ENCODE results near the gene ZNF446.
"Not testable (repeated sequence)": the region's sequence is repeated elsewhere in the genome, so short reads cannot be mapped to it uniquely, and the experiment has no call there.

ZNF446 gene

DNA sequence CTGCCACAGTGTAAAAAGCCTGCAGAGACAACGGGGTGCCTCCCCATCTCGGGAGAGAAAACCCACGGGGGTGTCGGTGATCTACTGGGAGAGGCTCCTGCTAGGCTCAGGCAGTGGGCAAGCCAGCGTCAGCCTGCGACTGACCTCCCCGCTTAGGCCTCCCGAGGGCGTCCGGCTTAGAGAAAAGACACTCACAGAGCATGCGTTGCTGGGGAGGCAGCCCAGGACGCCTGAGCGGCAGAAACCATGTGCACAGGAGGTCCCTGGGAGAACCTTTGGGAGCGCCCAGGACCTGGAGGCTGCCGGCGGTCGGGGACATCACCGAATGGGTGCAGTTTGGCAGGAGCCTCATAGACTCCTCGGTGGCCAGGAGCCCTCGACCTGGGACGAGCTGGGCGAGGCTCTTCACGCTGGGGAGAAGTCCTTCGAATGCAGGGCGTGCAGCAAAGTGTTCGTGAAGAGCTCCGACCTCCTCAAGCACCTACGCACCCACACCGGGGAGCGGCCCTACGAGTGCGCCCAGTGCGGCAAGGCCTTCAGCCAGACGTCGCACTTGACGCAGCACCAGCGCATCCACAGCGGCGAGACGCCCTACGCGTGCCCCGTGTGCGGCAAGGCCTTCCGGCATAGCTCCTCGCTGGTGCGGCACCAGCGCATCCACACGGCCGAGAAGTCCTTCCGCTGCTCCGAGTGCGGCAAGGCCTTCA is 5.2 kb upstream of the ZNF446 start:
- DNase-seq = not testable (repeated sequence)

DNA sequence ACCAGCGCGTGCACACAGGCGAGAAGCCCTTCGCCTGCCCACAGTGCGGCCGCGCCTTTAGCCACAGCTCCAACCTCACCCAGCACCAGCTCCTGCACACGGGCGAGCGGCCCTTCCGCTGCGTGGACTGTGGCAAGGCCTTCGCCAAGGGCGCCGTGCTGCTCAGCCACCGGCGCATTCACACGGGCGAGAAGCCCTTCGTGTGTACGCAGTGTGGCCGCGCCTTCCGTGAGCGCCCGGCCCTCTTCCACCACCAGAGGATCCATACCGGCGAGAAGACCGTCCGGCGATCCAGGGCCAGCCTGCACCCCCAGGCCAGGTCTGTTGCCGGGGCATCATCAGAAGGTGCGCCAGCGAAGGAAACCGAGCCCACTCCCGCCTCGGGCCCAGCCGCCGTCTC is 4.4 kb upstream of the ZNF446 start:
- no peak for DNase-seq

DNA sequence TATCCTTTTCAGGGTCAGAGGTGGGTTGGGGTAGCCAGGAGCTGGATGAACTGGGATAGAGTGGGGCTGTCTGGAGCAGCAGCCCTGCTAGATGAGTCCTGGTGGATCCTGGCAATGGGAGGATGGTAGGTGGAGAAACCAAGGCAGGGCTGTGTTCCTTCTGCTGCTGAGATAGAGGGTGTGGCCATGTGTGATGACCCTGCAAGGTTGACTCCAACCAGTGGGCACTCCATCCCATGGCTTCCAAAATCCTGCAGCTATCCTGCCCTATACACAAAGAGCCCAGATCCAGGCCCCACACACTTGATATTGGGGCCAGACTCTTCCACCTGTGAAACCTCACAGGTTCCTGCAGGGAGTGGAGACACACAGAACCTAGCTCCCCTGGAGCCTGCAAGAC is 2.4 kb upstream of the ZNF446 start:
- DNase-seq = no peak

DNA sequence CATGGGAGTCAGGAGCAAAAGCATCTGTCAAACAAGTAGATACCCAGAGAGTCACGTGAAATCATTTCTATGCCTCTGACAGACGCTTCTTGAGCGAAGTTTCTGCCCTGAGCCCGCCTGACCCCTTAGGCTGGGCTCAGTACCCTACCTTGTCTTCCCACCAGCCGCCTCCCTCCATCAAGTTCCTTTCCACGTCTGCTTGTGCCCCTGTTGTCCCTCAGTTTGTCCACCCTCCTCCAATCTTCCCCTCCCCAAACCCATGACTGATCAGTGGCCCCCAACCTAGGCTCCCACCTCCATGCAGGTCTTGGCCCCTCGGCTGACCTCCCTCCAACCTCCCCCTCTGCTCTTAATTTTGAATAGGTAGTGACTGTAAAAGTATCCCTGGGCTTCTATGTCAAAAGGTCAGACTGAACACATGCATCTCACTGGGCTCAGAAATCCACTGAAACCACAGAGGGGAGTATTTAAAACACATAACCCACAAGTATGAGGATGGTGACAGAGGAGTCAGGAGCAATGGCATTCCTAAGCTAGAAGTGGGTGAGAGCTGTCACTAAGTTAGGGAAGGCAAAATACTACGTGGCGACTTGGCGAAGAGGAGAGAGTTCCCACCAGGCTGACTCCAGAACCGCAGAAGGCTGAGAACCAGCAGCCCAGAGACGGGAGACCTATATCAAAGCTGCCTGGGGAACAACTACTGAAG is 1.7 kb upstream of the ZNF446 start:
- DNase-seq = no peak

DNA sequence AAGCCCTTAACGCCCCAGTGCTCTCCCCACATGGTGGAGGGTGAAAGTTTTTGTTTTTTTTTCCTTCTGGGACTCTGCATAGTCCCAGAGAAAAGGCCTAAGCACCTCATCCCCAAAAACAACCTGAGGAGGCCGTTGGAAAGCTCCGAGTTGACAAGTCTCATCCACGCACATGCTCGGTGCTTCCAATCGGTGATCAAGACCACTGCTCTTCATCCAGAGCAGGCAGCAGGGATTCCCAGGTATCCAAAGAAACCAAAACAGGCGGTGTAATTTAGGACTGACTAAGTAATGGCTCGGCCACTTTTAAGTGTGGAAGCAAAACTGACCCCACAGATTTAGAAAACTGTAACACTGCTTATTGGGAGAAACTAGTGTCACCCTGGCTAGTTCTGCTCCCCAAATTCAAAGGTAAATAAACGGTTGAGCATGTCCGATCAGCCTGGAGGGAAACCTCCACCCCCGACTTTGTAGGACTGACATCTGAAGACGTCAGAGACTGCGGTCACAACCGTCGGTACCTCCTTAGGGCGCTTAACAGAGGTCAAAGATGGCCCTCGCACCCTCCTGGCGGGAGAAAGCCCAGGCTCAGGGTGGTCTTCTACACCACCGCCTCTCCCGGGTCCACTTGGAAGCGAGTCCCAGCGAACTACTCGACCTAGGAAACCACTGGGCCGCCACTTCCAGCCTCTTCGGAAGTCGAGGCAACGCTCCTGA is 997 bp upstream of the ZNF446 start:
- no peak for DNase-seq

DNA sequence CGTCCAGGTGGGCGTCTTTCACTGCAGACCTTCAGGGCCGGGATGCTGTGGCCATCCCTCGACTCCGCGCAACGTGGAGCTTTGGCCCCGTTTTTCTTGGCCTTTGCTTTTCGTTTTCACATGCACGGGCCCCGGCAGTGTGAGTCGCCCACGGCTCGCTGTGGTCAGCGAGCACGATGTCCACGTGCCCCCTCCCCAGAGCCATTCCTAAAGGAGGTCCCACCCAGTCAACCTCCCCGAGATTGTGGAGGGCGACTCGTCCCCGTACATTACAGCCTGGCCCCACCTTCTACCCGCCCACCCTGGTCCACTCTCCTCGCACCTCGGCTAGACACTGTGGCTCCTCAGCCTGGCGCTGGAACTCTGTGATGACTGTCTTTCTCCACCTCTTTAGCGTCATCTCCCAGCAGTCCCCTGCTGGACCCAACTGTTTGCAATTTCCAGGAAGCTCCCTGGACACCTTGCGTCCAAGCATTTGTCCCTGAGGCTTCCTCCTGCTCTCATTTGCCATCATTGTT is 405 bp downstream of the ZNF446 start:
- no peak for DNase-seq

DNA sequence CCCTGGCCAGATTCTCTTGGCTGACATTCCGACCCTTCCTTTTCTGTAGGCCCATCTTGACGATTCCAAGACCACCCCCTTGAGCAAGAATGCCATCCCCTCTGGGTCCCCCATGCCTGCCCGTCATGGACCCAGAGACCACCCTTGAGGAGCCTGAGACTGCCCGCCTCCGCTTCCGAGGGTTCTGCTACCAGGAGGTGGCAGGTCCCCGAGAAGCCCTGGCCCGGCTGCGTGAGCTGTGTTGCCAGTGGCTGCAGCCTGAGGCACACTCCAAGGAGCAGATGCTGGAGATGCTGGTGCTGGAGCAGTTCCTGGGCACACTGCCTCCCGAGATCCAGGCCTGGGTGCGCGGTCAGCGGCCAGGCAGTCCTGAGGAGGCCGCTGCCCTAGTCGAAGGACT is 978 bp downstream of the ZNF446 start:
- DNase-seq = no peak

DNA sequence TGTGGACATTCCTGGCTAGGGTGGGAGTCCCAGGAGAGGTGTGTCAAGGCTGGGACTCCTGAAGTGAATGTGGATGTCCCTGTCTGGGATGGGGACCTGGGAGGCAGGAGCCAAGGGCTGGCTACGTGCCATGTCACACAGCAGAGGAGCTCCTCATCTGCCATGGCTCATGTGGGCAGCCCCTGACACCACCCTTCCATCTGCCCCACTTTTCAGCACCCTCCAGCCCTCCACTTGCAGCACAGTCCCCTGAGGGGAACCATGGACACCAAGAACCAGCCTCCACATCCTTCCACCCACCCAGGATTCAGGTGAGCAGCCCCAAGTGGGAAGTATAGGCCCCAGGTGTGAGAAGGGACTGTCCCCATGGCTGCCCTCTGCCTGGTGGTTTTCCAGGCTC is 1.7 kb downstream of the ZNF446 start:
- DNase-seq = no peak

DNA sequence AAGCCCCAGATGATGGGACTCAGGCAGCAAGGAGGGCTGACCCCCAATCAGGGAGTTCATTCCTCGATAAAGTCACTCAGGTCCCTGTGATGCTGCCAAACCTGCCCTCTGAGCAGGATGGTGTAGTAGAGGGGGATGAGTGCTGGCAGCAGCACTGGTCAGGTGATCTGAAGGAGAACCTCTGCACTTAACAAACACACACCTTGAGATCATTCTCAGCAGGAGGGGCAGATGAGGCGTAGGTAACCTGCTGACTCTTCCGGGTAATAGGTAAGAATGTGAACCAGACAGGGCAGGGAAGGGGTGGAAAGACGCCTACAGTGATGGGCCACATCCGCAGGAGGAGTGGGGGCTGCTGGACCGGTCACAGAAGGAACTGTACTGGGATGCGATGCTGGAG is 3.2 kb downstream of the ZNF446 start:
- DNase-seq = no peak

DNA sequence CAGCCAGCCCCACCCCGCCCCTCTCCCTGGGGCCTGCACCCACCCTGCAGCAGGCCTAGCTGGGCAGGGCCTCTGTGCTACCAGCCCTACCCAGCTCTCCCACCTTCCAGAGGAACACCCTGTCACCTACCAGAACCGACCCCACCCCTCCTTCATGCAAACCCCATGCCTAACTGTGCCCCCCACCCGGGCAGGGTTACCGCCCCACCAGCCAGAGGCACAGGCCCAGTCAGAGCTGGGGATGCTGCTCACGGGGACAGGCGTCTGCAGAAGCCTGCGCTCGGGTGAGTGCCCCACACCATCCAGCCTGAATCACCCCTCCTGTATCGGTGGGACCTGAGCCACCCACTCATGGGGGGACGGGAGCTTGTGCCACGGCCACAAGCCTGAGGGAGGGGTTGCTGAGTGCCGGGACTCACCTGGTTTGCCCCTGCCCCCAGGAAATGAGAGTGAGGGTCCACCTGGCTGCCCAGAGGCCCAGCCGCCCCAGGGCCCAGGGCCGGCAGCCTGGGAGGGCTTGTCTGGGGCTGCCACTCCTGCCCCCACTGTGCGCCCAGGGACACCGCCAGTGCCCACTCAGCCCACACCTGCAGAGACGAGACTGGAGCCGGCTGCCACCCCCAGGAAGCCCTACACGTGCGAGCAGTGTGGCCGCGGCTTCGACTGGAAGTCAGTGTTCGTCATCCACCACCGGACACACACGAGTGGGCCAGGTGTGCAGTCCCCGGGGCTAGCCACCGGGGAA is 3.8 kb downstream of the ZNF446 start:
- DNase-seq = no peak

DNA sequence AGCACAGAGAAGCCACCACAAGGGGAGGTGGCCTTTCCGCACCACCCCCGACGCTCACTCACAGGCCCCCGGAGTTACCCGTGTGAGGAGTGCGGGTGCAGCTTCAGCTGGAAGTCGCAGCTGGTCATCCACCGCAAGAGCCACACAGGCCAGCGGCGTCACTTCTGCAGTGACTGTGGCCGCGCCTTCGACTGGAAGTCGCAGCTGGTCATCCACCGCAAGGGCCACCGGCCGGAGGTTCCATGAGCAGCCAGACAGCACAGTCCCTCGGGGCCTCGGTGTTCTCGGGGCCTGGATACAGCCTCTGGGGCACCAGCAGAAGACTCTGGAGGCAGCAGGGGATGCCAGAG is 4.3 kb downstream of the ZNF446 start:
- no peak for DNase-seq

DNA sequence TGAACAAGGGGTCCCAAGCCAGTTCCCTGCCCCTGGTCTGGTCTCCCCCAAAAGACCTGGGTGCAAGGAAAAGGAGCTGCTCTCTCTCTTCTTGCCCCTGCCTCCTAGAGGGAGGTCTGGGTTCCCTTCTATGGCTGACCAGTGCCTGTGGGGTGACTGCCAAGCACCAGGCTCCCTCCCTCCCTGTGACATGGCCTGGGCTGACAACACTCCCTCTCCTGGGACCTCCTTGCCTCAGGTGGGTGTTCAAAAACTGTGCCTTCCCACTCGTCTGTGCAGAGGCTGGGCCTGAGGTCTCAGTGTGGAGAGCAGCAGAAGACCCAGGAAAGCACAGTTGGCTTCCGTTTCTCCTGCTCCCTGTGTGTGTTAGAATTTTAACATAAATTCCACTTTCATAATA is 4.7 kb downstream of the ZNF446 start:
- no peak for DNase-seq

DNA sequence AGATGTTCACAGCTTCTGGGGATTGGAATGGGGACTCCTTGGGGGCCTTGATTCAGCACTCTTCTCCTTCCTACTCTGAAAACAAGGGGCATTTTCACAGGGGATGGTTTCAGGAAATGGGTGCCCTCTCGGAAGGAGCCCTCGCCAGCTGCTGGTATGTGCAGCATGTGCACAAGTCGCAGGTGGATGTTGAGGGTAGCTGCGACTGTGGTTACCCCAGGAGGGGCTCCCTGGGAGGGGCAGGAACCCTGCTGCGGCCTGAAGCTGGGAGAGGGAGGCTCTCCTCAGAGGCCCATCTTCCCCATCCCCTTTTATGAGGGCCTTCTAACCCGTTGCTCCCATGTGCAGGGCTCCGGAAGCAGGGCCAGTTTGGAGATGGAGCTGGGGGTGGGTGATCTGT is 6.2 kb downstream of the ZNF446 start:
- DNase-seq = no peak

DNA sequence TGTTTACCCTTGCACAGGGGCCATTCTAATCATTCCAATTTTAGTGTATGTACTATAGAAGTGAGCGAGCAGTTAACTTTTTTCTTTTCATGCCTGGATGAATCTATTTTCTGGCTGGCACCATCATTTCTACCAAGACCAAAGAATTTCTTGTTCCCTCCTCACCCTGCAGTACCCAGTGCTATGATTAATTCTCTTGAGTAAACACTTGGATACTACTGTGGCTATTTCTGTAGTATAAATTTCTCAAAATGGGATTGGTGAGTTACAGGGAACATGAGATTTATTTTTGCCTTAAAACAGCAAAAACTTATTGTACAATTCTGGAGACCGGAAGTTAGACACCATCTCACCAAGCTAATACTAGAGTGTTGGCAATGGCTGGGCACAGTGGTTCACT is 7.6 kb downstream of the ZNF446 start:
- no peak for DNase-seq

DNA sequence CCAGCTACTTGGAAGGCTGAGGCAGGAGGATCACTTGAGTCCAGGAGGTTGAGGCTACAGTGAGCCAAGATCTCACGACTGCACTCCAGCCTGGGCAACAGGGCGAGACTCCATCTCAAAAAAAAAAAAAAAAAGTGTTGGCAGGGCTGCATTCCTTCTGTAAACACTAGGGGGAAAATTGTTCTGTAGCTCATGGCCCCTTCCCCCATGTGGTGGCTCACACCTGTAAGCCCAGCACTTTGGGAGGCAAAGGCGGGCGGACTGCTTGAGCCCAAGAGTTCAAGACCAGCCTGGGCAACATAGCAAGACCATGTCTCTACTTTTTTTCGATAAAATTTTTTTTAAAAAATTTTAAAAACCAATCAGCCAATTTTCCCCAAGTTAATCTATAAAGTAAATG is 8.2 kb downstream of the ZNF446 start:
- DNase-seq = not testable (repeated sequence)

DNA sequence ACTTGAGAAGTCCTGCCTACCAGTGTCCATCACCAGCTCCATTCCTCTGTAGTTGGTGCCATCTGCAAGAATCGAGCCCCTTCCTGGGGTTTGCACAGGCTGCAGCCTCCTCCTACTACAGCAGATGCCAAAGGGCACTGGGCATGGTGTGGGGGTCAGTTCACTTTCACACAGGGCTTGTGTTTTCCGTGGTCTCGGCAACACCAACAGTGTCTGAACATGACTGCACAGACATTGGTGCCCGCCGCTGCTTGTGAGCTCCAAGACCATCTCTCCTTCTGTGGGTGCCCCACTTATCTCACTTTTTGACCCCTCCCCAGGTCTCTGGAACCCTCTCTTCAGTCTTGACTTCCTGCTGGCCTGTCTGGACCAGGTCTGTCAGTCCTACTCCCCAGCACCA is 15.2 kb downstream of the ZNF446 start:
- no peak for DNase-seq

DNA sequence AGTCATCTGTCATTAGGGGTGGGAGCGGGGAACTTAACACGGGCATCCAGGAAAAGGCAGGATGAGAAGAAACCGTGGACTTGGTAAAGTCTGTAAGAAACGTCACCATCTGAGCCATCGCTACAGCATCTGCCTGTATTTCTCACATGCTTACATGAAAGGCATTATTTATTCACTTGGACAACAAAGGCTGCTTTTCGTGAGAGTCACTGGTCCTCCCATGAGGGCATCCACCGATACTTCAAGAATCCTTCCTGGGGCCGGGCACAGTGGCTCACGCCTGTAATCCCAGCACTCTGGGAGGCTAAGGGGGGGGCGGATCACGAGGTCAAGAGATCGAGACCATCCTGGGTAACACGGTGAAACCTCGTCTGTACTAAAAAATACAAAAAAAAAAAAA is 16.1 kb downstream of the ZNF446 start:
- no peak for DNase-seq

DNA sequence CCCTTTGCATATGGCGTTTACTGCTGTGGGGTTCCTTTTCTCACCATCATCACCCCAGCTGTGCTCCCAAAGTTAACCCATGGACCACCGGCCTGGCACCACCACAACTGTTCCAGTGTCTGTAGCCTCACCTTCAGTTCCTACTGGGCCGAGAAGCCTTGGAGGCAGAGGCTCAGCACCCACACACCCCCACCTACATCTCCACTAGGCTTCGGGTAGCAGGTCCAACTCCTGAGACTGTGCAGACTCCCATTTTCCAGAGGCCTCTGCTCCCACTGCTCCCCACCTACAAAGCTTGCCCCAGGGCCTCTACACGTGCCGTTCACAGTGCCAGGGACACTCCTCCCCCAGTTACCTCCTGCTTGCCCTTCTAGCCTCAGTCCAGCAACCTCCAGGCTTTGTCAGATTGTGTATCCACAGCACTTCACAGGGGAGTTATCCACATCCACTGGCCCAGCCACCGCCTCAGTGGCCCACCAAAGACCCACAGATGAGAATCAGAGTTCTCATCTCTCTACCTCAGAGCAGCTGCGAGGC is 21.6 kb downstream of the ZNF446 start:
- no peak for DNase-seq

DNA sequence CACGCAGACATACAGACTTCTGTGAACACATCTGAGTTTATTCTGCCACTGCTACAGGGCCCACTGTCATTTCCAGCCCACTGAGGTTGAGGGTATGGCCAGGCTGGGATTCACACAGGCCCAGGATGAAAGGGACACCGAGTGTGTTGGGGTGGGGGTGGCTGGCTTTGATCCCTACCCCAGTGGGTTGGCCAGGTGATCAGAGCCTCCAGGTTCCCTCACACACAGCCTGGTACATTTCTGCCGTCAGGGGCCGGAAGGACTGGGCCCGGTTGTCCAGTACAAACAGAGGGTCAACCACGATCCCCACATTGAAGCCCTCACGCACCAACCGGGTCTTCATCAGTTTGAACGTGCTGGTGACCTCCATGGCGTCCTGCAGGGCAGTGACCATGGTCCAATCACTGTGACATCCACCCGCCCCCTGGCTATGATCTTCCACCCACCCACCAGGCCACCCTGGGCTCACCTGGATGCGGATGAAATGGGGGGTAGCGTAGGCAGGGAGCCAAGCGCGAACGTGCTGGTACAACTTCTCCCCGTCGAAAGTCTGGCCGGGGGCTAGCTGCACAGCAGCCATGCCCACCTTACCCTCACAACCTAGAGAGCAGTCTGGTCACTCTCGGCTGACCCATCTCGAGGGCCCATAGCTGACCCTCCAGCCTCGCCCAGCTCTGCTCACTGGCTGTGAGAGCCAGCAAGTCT is 22.3 kb downstream of the ZNF446 start:
- no peak for DNase-seq

DNA sequence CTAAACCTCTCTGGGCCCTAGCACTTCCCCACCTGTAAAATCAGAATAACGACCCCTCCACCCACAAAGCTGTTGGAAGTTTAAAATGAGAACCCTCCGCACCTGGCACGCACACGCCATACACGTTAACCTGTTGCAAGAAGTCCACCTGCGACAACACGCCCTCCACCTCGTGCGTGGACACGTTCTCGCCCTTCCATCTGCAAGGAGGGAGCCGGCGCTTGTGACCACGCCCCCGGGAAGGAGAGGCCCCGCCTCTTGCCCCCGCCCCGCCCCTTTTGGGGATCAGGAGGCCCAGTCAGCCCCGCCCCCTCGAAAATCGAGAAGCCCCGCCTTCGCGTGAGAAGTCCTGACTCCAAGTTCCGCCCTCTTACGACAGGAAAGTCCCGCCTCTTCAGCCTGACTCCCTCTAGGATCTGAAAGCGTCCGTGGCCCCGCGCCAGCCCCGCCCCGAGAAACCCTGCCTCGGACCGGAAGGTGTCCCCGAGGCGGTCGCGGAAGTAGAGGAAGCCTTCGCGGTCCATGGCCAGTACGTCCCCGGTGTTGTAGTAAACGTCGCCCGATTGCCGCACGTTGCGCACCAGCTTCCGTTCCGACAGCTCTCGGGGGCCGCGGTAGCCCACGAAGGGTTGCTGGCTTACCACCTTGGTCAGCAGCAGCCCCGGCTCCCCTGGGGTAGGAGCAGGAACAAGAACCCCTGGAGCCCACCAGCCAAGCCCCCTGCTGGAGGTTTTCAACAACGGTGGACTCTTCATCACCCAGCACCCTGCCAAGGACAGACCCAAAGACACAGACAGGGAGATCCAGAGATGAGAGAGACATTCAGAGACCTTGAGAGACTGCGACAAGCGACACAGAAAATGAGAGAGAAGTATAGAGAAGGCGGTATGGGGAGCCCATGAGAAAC is 23.1 kb downstream of the ZNF446 start:
- peak; percentile 100 for DNase-seq

DNA sequence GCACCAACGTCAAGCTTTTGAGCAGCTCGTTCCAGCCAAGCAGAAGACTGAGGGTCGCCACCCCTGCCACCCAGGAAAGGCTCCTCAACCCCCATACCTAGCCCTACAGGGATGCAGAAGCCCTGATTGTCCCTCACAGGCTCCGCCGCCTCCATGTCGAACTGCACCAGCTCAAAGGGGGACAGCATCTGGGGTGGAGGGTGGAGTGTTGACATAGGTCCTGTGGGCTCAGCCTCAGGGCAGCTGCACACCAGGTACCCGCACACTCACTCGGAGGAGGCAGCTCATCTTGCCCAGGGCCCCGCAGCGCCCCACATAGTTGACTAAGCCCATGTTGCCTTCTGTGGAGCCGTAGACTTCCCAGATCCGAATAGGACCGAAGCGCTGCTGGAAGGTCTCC is 24.1 kb downstream of the ZNF446 start:
- DNase-seq = no peak
